GM23248 (cell line): Measurements from ENCODE around the gene AGER.

Source experiments
- EZH2 ChIP-seq: fragments of 200-600 bp; sonication (generic); IDR thresholded peaks from 2 replicates; pipeline ENCODE4 v1.6.1; 2018; ENCODE audit warnings: antibody characterized with exemption, mild to moderate bottlenecking; ENCODE audit not compliant: insufficient read depth, poor library complexity, severe bottlenecking
- EZH2phosphoT487 ChIP-seq: fragments of 200-600 bp; sonication (generic); IDR thresholded peaks from 2 replicates; pipeline ENCODE4 v1.6.1; 2018; ENCODE audit warnings: antibody characterized with exemption, moderate library complexity, mild to moderate bottlenecking, low read depth; ENCODE audit not compliant: insufficient read depth

GRCh38 chr6:32214126-32214525 is 30.1 kb upstream of the AGER start:
- TF ChIP-seq EZH2 (no peak), EZH2phosphoT487 (no peak)
